ENCODE data around the gene EEF1AKMT2. TPM values are rescaled to one million over a fixed set of nuclear protein-coding genes. Genes with fewer than 3 reads are reported as not detected.

The EEF1AKMT2 gene
- total and polyA plus RNA-seq, 9 of the 15 experiments (the other 6 are each of a cell fraction or from before 2014, with no cell fraction given): 9.3 to 34.3 (median 23.7) TPM

DNA sequence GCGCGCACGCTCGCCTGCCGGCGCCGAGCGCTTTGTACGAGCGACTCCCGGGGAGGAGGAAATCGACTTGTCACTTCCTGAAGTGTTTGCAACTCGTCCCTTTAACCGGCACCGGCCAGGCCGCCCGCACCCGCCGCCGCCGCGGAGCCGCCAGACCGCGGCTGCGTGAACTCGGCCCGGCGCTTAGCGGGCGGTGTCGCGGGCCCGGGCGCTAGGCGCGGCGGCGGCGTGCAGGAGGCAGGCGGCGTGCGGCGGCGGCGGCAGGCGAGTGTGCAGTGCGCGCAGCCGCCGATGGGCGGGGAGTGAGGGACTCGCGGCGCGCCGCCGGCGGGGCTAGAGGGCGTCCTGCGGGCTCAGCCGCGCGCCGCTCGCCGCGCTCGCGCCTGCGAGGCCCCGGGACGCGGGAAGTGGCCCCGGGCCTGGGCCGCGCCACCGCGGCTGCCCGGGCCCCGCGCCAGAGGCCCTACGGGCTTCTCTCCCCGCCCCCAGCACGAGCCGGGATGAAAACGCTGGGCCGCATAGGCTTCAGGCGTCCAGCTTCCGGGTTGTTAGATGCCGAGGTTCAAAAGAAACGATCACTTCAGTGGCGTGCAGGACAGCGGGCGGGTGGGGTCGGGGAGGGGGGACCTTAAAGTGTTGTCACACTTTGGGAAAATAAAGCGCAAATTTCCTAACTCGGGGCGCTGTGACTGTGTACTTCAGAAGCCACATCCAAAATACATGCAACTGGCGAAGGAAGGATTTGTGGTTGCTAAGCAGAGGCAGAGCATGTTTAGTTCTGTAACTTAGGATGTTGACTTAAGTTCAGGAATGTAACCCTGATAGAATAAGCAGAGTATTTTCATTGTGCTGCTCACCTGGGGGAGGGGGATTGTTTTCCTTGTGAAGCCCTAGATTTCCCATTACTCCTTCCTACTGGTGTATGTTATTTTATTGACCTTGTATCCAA lies 47.3 kb downstream of the EEF1AKMT2 start, which contains the start of gene FAM53B (continued):
- TF ChIP-seq, protein P1, sequence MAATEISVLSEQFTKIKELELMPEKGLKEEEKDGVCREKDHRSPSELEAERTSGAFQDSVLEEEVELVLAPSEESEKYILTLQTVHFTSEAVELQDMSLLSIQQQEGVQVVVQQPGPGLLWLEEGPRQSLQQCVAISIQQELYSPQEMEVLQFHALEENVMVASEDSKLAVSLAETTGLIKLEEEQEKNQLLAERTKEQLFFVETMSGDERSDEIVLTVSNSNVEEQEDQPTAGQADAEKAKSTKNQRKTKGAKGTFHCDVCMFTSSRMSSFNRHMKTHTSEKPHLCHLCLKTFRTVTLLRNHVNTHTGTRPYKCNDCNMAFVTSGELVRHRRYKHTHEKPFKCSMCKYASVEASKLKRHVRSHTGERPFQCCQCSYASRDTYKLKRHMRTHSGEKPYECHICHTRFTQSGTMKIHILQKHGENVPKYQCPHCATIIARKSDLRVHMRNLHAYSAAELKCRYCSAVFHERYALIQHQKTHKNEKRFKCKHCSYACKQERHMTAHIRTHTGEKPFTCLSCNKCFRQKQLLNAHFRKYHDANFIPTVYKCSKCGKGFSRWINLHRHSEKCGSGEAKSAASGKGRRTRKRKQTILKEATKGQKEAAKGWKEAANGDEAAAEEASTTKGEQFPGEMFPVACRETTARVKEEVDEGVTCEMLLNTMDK (IDR thresholded peaks at IDR 0.05; ENCODE audit: borderline replicate concordance, insufficient read depth, low read depth, low read length, poor library complexity, severe bottlenecking): peak; percentile 51
- TF ChIP-seq FOXJ2 (tag; IDR thresholded peaks at IDR 0.05): no peak
- no peak for TF ChIP-seq FOS (IDR thresholded peaks at IDR 0.05; ENCODE audit: extremely low read depth, insufficient read length)
- peak; percentile 92 for TF ChIP-seq CCNT2 (IDR thresholded peaks at IDR 0.05; ENCODE audit: borderline replicate concordance, extremely low read depth, insufficient read length, low read depth, low read length)
- no peak for TF ChIP-seq TAF7 (tag; IDR thresholded peaks at IDR 0.05)
- TF ChIP-seq, protein P2, sequence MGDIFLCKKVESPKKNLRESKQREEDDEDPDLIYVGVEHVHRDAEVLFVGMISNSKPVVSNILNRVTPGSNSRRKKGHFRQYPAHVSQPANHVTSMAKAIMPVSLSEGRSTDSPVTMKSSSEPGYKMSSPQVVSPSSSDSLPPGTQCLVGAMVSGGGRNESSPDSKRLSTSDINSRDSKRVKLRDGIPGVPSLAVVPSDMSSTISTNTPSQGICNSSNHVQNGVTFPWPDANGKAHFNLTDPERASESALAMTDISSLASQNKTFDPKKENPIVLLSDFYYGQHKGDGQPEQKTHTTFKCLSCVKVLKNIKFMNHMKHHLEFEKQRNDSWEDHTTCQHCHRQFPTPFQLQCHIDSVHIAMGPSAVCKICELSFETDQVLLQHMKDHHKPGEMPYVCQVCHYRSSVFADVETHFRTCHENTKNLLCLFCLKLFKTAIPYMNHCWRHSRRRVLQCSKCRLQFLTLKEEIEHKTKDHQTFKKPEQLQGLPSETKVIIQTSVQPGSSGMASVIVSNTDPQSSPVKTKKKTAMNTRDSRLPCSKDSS (IDR thresholded peaks at IDR 0.05; ENCODE audit: low read depth, partially characterized antibody): no peak
- TF ChIP-seq, protein P3, sequence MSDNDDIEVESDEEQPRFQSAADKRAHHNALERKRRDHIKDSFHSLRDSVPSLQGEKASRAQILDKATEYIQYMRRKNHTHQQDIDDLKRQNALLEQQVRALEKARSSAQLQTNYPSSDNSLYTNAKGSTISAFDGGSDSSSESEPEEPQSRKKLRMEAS (CRISPR knock-in tag; IDR thresholded peaks at IDR 0.05): no peak
- TF ChIP-seq CAMTA2 (CRISPR knock-in tag; conservative IDR thresholded peaks at IDR 0.05): no peak
- TF ChIP-seq SAP30 (IDR thresholded peaks at IDR 0.05; ENCODE audit: borderline replicate concordance, insufficient read depth, low read depth, low read length, poor library complexity, severe bottlenecking): no peak
- no peak for TF ChIP-seq CBX3 (IDR thresholded peaks at IDR 0.05; ENCODE audit: borderline replicate concordance in 1 of 2, low read length in 2 of 2)
- no peak for TF ChIP-seq ZNF263 (CRISPR knock-in tag; IDR thresholded peaks at IDR 0.05; ENCODE audit: borderline replicate concordance)
- no peak for TF ChIP-seq JUNB (CRISPR knock-in tag; conservative IDR thresholded peaks at IDR 0.05)
- no peak for TF ChIP-seq FOXK1 (CRISPR knock-in tag; IDR thresholded peaks at IDR 0.05; ENCODE audit: borderline replicate concordance)
- TF ChIP-seq RB1 (IDR thresholded peaks at IDR 0.05; ENCODE audit: low read depth): peak; percentile 67; the same call in 1 of the 2 replicates
- TF ChIP-seq, protein P4, sequence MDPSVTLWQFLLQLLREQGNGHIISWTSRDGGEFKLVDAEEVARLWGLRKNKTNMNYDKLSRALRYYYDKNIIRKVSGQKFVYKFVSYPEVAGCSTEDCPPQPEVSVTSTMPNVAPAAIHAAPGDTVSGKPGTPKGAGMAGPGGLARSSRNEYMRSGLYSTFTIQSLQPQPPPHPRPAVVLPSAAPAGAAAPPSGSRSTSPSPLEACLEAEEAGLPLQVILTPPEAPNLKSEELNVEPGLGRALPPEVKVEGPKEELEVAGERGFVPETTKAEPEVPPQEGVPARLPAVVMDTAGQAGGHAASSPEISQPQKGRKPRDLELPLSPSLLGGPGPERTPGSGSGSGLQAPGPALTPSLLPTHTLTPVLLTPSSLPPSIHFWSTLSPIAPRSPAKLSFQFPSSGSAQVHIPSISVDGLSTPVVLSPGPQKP (CRISPR knock-in tag; IDR thresholded peaks at IDR 0.05): no peak
- TF ChIP-seq GTF3C2 (IDR thresholded peaks at IDR 0.05; ENCODE audit: borderline replicate concordance, extremely low read depth, insufficient read length): no peak
- TF ChIP-seq MBD2 (IDR thresholded peaks at IDR 0.05; ENCODE audit: borderline replicate concordance, low read depth): no peak
